Stimulated activated CD8-positive, alpha-beta memory T cell treated with anti-CD3 and anti-CD28 coated beads, Interleukin-4, amount 100 ng/mL, for 4 hours (primary cell): ENCODE data around the gene SLC25A13.
"Not testable (repeated sequence)": the region's sequence is repeated elsewhere in the genome, so short reads cannot be mapped to it uniquely, and the experiment has no call there.

ENCODE experiments used
- DNase-seq, 2 donors: peaks; one replicate each; pipeline ENCODE4 v3.0.0-alpha.2; 2020; ENCODE audit warnings: low read depth in 2 of 2, low spot score in 1 of 2

The SLC25A13 gene

GRCh38 chr7:96321658-96322372 lies at the start of gene SLC25A13:
TSS of gene SLC25A13 (minus strand) at chr7:96322098. CDS start at chr7:96321956, 142 bp downstream.
- peak; percentile 17 to 35 for DNase-seq

GRCh38 chr7:96365916-96366315 lies 44.0 kb upstream of the SLC25A13 start:
- DNase-seq: not testable (repeated sequence)

- no peak for DNase-seq
These were observed 39.4 kb upstream of the SLC25A13 start for GRCh38 chr7:96361116-96361857.

GRCh38 chr7:96359876-96360275 lies 38.0 kb upstream of the SLC25A13 start:
- no peak for DNase-seq

GRCh38 chr7:96358236-96358971 lies 36.5 kb upstream of the SLC25A13 start:
- not testable (repeated sequence) for DNase-seq

GRCh38 chr7:96355990-96356506 lies 34.1 kb upstream of the SLC25A13 start:
- DNase-seq: no peak

GRCh38 chr7:96354881-96355280 lies 33.0 kb upstream of the SLC25A13 start:
- DNase-seq: no peak

GRCh38 chr7:96349572-96349971 lies 27.7 kb upstream of the SLC25A13 start:
- no peak for DNase-seq

GRCh38 chr7:96347471-96347870 lies 25.6 kb upstream of the SLC25A13 start:
- DNase-seq: no peak

GRCh38 chr7:96346293-96346953 lies 24.5 kb upstream of the SLC25A13 start:
- DNase-seq: no peak

GRCh38 chr7:96344236-96344635 lies 22.3 kb upstream of the SLC25A13 start:
- DNase-seq: no peak

- no peak for DNase-seq
These were observed 20.2 kb upstream of the SLC25A13 start for GRCh38 chr7:96342049-96342448.

- no peak for DNase-seq
These were observed 15.6 kb upstream of the SLC25A13 start for GRCh38 chr7:96337519-96337918.

GRCh38 chr7:96332325-96332724 lies 10.4 kb upstream of the SLC25A13 start:
- no peak for DNase-seq

GRCh38 chr7:96331775-96332174 lies 9.9 kb upstream of the SLC25A13 start:
- no peak for DNase-seq

- DNase-seq: no peak
These were observed 9.3 kb upstream of the SLC25A13 start for GRCh38 chr7:96331233-96331632.

- DNase-seq: no peak
These were observed 8.3 kb upstream of the SLC25A13 start for GRCh38 chr7:96330193-96330592.

- no peak for DNase-seq
These were observed 7.3 kb upstream of the SLC25A13 start for GRCh38 chr7:96329241-96329640.

GRCh38 chr7:96328016-96328415 lies 6.1 kb upstream of the SLC25A13 start:
- no peak for DNase-seq

- no peak for DNase-seq
These were observed 5.5 kb upstream of the SLC25A13 start for GRCh38 chr7:96327429-96327828.

- not testable (repeated sequence) for DNase-seq
These were observed 4.9 kb upstream of the SLC25A13 start for GRCh38 chr7:96326752-96327151.
